NCI-H2196 treated with DMSO at 0.1 percent for 48 hours (cell line): Measurements from ENCODE around the gene SKI.

Experiments used
- DNase-seq: peaks from one replicate; lab custom pipeline; 2025; ENCODE audit not compliant: unreplicated experiment; lab: John Stamatoyannopoulos, UW

The SKI gene

DNA sequence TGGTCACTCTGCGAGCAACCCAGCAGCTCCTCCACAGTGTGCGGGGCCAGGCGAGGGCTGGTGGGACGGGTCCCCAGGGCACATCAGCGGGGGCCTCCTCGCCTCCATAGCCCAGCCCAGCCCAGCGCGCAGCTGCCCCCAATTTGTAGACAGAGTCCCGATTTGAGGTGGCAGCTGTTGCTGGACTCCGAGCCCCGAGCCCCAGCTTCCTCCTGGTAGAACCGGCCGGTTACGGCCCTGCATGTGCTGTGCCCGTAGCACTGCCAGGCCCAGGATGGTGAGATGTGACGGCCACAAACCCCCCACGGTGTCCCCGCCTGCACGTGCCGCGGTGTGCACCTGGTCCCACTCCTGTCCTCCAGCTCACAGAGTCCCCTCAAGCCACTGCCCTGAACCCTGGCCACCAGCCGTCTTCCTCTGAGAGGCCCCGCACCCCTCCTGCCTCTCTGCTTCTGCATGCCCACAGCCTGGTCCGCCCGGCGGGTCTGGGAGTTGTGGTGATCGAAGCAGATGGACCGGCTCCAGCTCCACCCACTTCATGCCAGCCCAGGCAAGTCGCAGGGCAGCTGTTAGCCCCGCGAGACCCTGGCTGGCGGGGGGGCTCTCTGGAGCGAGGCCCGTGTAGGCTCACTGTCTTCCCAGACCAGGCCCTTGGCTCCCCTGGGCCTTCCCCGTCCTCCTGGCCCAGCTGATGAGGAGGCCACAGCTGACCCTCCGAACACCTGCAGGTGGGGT, 107.8 kb downstream of the SKI start:
- DNase-seq: no peak

GRCh38 chr1:2336499-2336898, 108.4 kb downstream of the SKI start:
- no peak for DNase-seq

DNA sequence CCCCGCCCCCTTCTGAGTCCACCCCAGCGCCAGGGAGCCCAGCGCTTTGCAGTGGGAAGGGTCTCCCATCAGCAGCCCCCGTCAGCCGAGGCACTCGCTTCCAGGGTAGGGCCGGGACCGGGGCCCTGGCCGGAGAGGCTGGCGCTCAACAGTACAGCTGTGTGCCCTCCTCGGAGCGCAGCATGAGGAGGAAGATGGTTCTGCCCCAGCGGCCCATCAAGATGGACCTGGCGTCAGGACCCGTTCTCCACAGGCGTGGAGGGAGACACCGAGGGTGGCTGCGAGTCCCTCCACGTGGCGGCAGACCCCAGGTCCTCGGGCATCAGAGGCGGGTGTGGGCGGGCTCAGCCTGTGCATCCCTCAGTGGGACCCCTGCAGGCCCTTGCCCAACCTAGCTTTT, 109.0 kb downstream of the SKI start:
- no peak for DNase-seq

GRCh38 chr1:2337501-2337900, 109.4 kb downstream of the SKI start:
- DNase-seq: no peak

DNA sequence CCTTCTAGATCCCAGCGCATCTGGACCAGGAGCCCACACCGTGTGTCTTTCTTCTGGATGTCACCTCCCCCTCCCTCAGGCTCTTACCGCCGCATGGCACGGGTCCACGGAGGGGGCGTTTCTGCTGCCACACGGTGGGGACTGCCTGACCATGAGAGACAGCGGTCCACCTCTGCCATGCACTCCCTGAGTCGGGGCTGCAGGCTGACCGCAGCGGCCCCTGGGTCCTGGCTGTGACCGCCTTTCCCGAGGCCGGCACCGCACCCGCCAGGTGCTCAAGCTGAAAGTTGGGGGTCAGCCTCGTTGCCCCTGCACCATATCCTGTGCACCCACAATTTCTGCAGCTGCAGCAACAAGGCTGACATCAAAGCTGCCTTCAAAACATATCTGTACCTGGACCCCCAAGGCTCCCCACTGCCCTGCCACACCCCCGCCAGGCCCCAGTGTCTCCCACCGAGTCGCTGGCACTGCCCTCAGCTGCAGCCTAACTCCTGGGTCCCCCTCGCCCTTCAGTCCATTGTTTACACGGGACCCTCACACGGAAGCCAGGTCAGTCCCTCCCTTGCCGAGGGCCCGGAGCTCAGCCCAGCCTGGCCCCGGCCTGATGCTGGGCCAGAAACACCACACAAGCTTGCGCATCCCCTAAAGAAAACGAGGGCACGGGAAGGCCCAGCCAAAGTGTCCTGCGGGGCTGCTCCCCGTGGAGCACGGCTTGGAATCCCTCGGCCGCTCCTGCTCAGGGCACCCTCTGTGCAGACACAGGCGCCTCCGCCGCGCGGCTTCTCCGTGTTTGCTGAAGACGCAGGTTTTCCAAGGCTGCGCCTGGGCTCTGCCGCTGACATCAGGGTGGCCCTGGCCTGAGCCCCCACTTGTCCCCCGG, 111.3 kb downstream of the SKI start:
- DNase-seq: no peak

DNA sequence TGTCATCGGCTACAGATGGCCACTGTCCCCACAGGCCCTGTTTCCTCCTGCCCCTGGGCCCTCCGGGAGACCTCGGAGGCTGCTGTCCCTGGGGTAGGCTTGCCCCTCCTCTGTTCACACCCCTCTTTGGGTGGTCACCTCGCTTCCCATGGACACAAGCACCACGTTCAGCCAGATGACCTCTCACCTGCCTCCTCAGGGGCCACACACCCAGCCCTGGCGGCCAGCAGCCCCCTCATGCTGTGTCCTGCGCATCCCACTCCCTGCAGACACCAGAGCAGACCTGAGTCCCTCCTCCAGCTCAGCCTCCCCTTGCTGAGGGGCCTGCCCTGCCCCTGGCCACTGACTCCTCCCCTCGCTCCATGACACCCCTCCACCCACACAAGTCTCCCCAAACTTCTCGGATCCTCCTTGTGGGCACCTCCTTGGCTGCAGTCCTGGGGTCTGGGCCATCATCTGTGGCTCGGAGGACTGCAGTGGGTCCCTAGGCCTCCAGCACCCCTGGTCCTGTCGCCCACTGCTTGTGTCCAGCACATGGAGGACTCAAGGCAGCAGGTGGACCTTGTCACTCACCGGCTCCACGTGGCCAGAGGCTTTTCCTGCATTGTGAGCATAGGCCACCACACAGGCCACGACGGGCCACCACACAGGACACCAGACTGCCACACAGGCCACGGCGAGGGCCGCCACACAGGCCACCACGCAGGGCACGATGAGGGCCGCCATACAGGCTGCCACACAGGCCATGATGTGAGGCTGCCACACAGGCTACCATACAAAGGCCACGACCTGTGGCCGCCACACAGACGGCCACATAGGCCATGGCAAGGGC, 112.2 kb downstream of the SKI start:
- no peak for DNase-seq

DNA sequence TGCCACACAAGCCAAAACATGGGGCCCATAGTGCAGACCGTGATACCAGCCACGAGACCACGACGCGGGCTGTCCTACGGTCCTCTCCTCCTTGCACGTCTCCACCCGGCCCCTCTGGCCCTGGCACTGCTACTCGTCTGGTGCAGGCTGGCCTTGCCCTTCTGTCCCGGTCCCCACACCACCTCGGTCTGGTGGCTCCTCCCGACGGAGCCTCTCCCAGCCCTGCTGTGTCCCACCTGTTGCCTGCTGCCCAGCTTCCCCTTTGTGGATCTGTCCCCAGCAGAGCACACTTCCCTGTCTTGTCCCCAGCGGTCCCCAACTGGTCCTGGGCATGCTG, 112.8 kb downstream of the SKI start:
- DNase-seq: no peak

- no peak for DNase-seq
Observed at GRCh38 chr1:2341706-2342383, 113.7 kb downstream of the SKI start.

DNA sequence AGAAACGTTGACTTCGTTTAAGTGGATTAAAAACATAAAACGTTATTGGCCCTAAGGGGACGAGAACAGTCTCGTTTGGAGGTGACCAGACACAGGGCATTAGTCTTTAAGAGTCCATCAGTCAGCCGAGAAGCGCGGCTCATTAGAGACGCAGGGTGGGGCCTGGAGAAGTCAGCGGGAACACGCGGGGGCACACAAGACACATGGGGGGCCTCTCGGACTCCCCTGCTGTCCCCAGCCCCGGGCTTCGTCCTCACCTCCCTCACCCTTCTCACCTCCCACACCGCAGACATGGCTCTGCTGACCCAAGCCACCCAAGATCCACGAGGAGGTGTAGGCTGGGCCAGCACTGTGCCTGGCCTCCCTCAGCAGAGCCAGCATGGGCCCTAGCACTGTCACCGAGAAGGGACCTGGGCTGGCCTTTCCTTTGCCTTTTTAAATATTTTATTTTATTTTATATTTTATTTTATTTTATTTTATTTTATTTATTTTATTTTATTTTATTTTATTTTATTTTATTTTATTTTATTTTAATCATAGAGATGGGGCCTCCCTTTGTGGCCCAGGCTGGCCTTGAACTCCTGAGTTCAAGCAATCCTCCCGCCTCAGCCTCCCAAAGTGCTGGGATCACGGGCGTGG, 114.4 kb downstream of the SKI start:
- no peak for DNase-seq

DNA sequence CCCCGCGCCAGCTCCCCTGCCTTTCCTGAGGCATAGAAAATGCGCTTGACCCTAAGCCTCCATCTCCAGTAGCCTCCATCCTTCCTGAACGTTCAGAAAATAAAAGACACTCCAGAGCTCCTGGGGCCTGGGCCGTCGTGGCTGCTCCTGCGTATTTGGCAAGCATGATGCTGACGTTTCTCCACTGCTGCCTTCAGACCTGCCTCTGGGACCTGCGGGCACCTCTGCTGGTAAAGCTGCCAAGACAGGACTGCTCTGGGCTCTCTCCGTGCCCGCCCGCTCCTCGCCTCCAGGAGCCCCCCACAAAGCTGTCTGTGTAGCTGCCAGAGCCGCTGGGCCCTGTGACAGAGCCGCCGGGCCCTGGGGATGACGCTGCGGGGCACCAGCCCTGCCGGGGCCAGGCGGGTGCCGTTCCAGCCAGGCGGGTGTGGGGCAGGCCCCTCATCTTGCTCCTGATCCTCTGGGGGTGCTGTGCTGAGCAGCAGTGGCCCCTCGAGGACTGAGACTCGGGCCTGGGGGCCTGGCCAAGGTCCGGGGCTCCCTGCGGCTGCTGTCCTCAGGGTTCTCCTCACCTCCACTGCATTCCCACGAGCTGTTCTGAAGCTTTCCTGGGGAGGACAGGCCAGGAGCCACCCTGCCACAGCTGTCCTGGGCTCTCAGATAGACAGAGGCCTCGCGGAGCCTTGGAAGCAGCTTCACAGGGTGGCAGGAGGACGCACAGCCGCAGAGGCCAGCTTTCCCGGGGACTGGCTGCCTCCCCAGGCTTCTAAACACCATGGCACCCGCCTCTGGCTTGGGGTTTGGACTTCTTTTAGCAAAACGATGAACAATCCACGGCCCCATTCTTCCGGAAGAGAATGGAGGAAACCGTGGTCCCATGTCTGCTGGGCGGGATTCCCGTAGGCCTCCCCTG, 115.2 kb downstream of the SKI start:
- DNase-seq: no peak

DNA sequence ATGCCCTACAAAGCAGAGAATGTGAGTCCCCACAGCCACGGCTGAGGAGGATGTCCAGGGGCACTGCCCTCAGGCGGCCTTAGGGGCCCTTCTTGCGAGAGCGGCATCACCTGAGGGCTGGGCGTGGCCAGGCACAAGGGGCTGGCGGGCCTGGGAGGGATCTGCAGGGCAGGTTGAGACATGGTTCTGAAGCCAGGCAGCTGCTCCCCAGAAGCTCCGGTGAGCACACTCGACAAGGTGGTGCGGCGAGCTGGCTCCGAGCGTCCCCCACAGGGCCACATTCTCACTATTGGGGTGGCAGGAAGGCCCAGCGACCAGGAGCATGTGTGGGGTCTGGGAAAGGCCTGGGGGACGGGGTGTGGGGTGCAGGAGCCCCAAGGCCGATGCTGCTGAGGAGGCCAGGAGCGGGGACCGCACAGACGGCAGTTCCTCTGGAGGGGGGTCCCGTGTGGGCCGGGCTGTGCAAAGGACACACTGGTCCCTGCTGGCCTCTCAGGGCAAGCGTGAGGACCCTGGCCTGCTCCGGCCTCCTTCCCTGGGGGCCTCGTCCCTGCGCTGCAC, 116.1 kb downstream of the SKI start:
- no peak for DNase-seq

- no peak for DNase-seq
Observed at GRCh38 chr1:2344744-2345296, 116.7 kb downstream of the SKI start.

- no peak for DNase-seq
Observed at GRCh38 chr1:2345297-2346075, 117.4 kb downstream of the SKI start.

- DNase-seq: no peak
Observed at GRCh38 chr1:2346691-2347408, 118.7 kb downstream of the SKI start.

GRCh38 chr1:2347409-2347785, 119.3 kb downstream of the SKI start:
- no peak for DNase-seq

DNA sequence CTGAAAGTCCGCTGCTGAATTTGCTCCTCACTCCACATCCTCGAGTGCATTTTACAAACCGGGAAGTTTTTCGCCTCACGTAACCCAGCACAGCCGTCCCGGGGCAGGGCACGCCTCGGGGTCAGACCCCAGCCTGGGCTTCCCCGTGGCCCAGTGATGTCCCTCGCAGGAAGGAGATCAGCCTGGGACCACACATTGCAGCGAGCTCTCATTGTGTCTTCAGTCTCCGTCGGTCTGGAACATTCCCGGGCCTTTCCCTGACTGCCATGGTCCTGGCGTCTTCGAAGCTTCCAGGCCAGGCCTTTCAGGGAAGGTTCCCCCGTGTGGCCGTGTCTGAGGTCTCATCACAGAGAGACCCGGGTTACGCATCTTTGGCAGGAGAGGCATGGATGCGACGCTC, 119.8 kb downstream of the SKI start:
- no peak for DNase-seq
